Measurements from ENCODE around the gene CDKAL1.
"Not testable (repeated sequence)": the region's sequence is repeated elsewhere in the genome, so short reads cannot be mapped to it uniquely, and the experiment has no call there.

CDKAL1 gene

GRCh38 chr6:20715135-20715806, 181.0 kb downstream of the CDKAL1 start:
- no peak for DNase-seq

GRCh38 chr6:20716865-20717264, 182.6 kb downstream of the CDKAL1 start:
- no peak for DNase-seq

DNA sequence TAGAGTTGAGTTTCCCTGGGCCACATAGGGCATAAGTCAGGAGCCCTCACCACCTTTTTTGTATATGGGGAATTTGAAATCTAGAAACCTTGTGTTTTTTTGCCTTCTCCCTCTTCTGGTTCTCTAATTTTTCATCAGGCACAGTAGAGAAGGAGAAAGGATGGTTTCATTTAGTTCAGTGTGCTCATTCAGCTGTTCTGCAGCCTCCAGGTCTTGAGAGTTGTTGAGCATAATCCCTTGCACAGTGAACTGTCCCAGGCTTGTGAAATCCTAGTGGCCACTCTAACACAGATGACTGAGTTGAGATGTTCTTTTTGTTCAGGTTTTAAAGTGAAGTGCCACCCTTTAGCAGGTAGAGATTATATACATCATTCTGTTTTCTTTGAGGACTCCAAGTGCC, 183.5 kb downstream of the CDKAL1 start:
- no peak for DNase-seq

DNA sequence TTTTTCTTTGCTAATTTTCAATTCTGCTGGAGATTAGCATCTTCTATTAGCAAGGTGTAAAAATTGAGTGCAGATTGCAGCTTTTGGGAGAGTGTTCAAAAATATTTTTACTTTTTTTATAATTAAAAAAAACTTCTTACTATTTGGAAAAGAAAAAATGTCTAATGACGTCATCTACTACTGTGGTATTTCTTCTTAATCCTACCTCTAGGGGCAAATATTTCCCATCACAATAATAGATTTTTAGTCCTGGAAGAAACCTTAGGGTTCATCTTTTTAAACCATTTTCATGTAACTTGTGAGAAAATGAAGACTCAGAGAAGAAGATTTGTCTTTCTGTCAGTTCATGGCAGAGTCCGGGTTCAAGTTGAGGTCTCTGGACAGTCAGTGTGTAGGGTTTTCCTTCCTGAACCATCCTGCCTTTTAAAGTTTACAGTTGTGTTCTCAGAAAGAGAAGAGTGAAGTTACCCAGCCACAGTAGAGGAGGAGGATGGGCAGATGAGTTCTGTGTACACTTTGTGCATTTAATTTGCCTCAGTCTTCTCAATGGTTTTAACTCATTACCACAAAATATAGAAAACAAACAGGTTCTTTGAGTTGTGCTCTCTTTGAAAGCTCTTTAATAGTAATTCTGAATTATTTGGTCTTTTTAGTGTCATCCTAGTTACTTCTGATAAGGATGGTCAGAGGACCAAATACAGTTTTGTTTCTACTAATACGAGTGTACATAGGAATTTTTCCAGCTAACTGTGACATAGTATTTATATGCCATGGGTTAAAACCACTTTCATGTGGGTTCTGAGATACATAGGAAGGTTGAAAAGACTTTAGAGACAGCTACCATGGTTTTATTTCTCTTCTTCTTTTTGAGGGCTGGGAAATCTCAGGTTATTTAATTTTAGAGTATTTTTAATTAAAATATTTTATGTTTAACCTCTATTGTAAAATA, 184.7 kb downstream of the CDKAL1 start:
- no peak for DNase-seq

- DNase-seq, result no peak
Observed at GRCh38 chr6:20719980-20720379, 185.7 kb downstream of the CDKAL1 start.

- not testable (repeated sequence) for DNase-seq
Observed at GRCh38 chr6:20721121-20721520, 186.9 kb downstream of the CDKAL1 start.

DNA sequence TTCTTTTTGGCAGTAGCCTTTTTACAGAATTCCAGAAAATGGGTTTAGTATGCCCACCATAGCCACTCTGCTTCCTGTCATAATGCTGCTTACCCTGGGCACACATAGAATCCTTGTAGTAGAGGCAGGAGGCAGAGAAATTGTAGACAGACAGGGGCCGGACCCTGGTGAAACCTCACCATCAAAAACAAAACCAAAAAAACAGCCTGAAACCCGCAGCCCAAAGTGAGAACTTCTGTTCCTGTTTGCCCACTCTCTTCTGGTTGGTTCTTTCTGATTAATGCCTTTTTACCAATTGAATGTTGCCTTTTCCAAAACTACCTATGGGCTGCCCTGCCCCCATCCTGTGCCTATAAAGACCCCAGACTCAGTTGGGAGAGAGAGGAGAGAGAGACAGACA, 188.2 kb downstream of the CDKAL1 start:
- DNase-seq, result no peak

DNA sequence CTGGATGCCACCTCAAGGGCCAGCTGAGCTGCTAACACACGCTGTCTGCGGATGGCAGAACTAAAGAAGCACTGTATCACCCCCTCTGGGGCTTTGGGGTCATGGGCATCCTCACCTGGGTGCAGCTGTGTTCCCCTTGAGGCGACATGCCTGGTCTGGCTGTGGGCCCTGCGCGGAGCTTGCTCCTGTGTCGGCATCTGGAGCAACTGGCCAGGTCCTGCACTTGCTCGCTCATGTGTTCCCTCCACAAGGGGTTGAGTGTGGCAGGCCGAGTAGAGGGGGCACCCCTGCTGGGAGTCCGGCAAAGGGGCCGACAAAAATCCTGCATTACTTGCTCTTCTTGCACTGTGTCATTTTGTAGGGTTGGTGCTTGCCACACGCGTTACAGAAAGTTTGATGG, 189.0 kb downstream of the CDKAL1 start:
- DNase-seq, result no peak

DNA sequence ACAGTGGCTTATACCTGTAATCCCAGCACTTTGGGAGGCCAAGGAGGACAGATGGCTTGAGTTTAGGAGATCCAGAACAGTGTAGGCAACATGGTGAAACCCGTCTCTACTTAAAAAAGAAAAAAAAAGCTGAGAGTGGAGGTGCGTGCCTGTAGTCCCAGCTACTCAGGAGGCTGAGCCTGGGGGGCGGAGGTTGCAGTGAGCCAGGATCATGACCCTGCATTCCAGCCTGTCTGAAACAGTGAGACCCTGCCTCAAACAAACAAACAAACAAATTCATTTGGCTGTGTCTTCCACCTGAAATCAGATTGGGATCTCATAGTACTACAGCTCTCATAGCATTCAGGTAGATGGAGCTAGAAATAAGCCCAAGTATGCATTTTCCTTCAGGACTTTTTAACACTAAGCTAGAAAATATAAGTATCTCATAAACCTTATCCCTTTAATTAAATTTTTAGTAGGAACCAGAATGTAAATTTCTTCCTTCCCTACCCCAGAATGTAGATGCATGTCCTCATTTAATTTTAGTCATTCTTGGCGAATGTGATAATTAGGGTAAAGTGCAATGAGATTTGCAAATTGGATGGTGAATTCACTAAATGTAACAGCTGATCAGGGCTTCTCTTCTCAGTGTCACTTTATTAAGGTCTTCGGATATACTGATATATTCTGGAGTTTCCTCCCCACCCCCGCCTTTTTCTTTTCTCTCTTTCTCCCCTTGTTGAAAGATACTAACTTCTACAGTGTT, 190.4 kb downstream of the CDKAL1 start:
- DNase-seq, result no peak

DNA sequence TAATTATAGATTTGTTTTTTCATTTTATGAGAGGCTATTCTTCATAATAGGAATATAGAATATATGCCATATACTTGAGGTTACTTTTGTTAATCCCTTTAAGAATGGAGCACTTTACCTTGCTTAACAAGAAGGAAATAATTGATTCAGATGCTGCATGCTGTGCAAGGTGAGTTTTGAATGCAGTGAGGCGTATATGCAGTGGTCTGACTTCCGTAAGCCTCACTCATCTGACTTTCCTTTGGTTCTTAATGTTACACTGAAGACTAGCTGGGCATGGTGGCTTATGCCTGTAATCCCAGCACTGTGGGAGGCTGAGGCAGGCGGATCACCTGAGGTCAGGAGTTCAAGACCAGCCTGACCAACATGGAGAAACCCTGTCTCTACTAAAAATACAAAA, 191.0 kb downstream of the CDKAL1 start:
- not testable (repeated sequence) for DNase-seq

DNA sequence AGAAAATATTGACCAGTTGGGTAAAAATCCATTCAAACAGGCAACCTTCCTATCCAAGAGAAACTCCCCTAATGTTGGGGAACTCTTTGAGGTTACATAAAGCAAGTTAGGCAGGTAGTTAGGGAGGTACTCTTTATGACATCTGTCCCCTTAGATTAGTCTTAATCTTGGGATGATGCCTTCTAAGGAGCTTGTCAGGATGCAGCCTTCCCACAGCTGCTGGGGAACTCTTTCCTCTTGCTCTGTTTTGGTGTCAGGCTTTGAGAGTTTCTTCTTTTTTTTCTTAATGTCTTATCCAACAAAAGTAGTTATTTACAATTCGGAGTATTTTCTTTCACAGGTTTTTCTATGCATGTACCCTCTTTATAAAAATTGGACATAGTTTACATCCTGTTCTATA, 194.8 kb downstream of the CDKAL1 start:
- DNase-seq, result no peak

- DNase-seq, result not testable (repeated sequence)
Observed at GRCh38 chr6:20732362-20732761, 198.1 kb downstream of the CDKAL1 start.

DNA sequence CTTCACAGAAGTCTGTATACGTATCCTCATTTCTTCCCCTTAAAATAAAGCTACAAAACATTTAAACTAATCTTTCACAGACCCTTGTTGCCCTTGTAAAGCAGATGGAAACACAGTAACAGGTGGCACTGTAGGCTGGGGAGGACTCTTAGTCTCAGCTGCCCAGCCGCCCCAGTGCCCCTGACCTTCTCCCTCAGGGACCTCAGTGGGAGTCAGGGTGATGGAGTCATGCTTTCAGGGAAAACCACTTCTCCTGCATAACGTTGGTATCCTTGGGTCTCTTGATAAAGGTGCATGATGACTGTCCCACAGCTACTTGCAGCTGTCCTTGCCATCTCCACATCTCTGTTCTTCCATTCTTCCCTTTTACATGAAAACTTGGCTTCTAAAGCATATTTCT, 198.6 kb downstream of the CDKAL1 start:
- DNase-seq, result no peak

GRCh38 chr6:20737912-20738311, 203.7 kb downstream of the CDKAL1 start:
- no peak for DNase-seq

GRCh38 chr6:20740088-20740487, 205.8 kb downstream of the CDKAL1 start:
- DNase-seq, result no peak

DNA sequence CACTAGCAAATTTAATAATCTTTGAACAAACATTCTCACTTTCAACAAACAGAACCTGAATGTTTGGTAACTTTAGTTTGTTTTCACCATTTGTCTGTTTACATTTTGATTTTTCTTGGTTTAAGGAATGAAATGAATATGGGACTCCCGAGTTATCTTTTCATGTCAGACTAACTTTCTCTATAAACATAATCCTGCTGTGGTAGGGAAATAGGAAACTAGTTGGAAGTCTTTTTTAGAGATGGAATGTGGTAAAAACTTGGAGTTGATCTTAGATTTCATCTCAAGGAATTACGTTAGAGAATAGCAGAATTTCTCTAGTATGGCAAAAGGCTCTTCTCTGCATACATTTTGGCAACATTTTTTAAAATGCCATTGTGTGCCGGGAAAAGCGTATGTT, 206.5 kb downstream of the CDKAL1 start:
- DNase-seq, result no peak

- no peak for DNase-seq
Observed at GRCh38 chr6:20741490-20741889, 207.2 kb downstream of the CDKAL1 start.

DNA sequence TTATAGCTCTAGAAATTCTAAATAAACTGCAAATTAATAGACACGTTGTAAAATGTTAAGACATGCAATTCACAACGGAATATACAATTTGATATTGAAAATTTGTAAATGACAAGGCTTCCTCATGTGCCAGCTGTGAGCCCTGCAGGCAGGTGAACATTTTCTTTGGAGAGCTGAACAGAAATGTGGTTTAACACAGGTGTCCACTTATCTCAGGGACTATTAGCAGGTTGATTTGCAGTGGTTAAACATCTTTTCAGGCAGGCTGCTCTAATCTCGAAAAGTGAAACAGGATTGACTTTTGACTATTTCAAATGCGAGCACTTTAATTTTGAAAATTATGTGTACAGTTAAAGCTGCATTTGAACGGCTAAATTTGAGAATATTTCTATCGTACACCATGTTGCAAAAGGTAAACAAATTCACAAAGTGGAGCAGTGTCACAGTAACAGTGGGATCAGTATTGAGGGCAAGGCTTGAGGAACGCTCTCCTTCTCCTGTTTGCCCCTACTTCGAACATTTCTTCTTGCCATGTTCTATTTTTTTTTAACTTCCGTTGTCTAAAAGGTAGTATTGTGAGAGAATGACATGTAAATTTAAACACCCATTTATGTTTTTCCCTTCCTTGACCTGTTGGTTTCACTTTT, 210.8 kb downstream of the CDKAL1 start:
- DNase-seq, result no peak

GRCh38 chr6:20746024-20746423, 211.8 kb downstream of the CDKAL1 start:
- DNase-seq, result no peak

GRCh38 chr6:20746805-20747558, 212.7 kb downstream of the CDKAL1 start:
- DNase-seq, result no peak

GRCh38 chr6:20747991-20748390, 213.7 kb downstream of the CDKAL1 start:
- DNase-seq, result no peak

DNA sequence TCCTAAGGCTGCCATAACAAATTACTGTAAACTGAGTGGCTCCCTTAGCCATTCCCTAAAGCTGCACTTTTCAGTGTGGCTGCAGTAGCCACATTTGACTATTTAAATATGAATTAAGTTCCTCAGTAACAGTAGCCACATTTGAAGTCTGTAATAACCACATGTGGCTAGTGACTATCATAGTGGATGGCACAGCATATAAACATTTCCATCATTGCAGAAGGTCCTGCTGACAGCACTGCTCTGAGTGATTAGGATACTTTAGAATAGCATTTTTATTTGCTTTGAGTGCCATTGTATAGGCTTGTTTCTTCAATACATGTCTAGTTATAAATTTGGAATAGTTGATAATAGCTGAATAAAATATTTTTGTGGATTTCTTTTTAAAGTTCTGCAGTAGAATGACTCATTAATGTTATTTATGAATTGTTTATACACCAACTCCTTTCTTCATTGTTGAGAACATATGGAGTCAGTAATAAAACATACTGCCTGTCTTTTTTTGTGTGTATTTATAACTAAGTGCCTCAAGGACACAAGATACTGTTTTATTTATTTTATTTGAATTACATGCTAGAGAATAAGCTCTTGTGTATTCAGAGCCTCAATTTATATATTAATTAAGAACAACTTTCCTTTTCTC, 217.2 kb downstream of the CDKAL1 start:
- no peak for DNase-seq
